NCI-H146 treated with DMSO at 0.1 percent for 48 hours (cell line): ENCODE results near the gene CACNA1C.

Source experiments
- DNase-seq: peaks from one replicate; lab custom pipeline; 2025; ENCODE audit not compliant: unreplicated experiment; lab: John Stamatoyannopoulos, UW

The CACNA1C gene

DNA sequence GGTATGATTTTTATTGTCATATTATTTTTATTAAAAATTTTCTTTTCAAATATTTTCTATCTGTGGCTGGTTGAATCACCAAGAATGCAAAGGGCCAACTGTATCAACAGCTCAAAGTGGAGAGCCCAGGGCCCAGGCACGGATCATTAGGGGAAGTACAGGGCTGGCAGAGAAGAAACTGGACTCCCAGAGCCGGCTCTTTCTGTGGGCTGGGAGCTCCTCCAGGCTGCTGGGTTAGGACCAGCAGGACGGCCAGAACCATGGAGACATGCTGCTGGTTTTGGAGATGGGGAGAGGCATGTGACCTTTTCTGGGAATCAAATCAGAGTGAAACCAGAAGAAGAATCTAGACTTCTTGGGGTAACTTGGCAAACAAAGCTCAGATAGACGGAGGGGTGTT lies 220.5 kb downstream of the CACNA1C start:
- no peak for DNase-seq

DNA sequence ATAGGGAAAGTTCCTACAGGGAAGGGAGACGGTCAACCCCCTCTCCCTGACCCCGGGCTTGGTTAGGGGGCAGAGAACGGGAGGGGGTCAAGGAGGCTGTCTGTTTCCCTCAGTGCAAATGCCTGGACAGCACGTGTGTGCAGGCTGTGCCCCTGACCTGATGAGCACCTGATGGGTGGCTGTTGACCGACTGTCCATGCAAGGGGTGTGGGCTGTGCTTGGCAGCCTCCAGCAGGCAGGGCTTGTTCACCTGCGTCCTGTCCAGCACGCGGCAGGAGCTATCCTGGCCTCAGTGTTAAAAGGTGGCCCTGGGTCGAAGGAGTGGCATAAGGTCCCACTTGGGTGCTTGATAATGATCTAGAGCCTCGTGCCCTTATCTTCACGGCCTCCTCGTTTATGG lies 221.0 kb downstream of the CACNA1C start:
- no peak for DNase-seq

DNA sequence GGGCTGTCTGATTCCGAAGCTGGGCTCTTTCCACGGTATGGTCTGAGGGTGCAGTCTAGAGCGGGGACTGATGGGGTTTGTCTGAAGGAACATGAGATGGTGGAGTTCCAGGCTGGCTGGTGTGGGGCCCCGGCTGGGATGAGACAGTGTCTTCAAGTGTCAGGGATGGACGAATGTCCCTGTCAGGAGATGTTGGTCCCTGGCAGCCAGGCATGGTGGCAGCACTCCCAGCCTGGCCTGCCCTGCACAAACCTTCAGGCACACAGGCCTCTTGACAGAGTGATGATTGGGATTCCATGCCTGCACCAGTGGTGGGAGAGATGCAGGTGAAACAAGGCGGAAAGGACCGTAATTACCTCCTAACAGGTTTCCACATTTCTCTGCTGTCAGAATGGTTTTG lies 221.9 kb downstream of the CACNA1C start:
- DNase-seq = no peak

DNA sequence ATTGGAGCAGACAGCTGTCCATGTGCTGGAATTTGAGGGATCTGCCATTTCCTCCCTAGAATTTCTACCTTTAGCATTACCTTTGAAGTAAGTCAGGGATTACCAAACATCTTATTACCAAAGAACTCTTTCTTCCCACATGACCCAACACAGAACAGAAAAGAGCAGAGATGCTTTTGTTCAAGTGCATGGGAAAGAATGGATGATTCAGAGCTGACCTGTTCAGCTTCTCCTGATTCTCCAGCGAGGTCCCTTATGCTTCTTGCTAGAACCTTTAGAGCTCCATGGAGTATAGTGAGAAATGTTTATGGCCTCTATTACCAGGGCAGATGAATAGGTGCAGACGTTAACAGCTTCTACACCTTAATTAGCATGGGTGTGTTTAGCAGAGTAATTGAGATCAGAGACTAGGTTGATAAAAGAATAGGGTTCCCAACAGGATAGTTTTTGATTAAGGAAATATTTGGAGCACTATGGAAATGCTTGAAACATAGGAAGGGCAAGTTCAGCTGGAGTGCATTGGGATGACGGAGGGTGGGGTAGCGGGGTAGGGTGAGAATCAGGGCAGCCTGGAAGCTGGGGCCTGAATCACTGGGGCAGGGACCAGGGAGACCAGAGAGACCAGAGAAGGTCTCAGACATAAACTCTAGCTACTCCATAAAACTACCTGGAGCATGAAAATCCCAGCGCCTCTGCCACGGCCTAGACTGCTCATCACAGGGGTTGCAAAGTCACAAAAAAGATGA lies 223.7 kb downstream of the CACNA1C start:
- DNase-seq = no peak

DNA sequence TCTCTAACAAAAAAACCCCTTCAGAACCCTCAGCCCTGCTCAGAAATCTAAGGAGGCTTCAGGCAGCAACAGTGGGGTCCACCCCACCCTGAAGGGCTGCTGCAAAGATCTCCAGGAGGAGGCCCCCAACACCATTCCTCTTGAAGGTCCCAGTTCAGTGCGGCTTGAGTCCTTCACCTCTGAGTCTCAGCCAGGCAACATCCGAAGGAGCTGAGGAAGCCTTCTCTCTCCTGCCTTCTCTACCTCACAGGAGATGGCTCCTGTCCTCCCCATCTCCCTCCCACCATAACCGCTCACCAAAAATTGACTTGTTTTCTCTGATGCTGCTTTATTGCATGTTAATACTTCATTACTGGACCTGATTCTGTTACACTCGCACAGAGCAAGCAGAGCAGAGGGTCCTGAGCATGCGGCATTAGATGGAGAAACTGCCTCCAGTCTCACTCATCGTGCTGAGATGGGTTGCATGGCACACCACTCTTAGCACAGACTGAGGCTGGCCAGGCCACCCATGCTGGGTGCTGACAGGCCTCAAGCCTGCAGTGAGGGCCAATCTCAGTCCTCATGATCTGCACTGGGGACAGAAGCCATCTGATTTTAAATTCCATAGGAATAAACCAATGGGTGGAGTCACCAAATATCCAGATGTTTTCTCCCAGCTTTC lies 224.8 kb downstream of the CACNA1C start:
- no peak for DNase-seq

DNA sequence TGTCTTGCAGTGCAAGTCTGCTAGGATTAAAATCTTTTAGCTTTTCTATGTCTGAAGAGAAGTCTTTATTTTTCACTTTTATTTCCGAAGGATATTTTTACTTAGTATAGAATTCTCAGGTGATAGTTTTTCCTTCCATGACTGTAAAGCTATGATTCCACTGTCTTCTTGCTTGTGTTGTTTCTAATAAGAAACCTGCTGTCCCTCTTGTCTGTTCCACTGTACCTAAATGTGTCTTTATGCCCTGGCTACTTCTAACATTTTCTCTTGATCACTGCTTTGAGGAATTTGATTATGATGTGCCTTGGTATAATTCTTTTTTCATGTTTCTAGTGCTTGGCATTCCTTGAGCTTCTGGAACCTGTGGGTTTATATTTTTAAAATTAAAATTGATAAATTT lies 228.7 kb downstream of the CACNA1C start:
- DNase-seq = no peak

DNA sequence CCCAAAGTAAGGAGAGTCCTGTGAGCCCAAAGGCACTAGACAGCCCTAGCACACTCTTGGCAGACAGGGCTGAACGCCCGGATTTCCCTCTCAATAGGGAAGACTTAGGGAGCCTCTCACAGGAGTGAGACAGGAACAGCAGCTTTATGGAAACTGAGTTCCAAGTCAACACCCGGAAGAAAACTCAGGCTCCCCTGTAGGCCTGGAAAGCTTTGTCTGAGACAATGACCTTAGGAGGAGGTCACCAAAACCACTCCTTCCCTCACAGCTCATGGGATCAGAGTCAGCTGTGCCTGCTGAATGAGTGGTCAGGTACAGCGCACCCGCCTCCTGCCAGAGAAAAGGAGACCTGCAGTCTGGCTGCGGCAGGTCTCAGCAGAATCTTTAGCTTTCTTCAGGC lies 229.5 kb downstream of the CACNA1C start:
- DNase-seq = no peak

DNA sequence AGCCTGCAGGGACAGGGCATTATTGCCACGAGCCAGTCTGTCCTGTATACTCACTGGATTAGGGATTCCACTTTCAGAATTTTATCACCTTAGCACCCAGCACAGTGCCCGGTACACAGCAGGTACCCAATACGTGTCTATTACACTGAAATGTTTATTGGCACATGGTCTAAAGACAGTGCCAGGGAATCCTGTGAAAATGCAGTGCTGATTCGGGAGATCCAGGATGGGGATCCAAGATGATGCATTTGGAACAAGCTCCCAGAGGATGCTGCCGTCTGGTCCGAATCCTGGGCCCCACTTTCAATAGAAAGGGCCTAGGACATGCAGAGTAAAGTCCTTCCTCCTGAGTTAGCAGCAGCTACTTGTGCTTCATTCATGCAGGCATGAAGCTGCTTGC lies 230.7 kb downstream of the CACNA1C start:
- no peak for DNase-seq

DNA sequence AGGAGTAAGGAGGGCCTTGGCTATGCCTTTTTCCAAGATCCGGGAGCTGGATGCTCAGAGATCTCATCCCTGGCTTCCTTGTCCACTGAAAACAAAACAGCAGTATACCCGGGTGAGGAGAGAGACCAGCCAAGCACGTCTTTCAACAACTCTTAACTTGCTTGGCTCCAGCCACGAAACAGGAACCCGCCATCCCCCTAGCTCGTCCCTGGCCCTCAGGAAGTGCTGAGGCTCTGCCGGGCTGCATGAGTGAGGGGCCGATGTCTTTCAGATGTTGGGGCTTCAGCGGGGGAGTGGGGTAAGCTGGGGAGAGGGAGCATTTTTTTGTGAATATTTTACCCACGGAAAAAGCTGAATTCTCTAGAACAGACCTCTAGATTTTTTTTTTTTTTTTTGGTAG lies 231.1 kb downstream of the CACNA1C start:
- no peak for DNase-seq

DNA sequence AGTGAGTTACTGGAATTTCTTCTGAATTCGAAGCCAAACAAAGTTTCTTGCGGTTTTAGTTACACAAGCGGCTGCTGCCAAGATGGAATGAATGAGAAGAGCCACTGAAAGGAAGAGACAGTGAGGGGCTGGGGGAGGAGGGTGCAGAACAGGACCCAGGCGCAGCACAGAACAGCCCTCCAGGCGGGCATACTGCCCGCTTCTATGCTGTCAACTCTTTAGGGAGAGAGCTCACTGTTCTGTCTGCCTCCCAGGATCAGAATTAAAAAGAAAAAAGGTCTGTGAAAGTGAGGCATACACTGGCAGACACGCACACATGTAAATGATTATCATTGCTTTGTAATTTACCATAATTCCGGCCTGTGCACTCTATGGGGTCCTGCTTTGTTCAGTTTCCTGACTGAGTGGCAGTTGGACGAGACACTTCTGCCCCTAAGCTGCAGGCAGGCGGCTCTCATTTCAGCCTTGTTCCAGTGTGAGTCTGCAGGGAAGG lies 231.6 kb downstream of the CACNA1C start:
- DNase-seq = no peak

DNA sequence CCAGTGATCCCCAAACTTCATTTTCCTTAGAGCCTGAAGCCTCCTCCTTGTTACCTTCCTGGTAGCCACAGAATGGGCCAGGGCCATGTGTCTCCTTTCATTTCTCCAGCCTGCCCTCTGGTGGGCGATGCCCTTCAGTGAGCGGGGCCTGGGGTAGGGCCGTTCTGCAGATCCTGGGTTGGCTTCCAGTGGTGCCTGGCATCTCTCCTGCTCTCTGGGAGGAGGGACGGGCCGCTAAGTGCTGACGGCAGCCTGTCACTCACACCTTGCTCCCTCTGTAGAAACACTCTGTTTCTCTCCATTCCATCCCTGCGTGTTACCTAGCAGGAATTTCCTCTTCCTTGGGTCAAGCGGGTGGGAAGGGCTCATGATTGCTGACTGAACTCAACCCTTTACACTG lies 232.1 kb downstream of the CACNA1C start:
- no peak for DNase-seq

DNA sequence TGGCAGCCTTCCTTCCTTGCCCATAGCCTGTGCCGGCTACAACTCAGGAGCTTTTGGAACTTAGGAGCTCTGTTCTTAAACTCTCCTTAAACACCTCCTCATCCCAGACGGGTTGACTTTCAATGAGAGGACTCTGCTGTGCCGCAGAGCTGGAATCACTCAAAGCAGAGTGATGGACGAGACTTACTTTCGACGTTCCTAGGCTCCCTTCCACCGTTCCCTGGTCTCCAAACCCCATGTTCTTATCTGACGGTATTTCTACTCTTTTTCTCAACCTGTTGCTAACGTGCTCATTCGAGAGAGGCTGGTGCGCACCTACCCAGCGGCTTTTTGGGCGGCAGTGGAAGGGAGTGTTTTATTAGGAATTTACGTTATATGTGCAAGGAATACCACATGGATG lies 232.7 kb downstream of the CACNA1C start:
- DNase-seq = no peak

DNA sequence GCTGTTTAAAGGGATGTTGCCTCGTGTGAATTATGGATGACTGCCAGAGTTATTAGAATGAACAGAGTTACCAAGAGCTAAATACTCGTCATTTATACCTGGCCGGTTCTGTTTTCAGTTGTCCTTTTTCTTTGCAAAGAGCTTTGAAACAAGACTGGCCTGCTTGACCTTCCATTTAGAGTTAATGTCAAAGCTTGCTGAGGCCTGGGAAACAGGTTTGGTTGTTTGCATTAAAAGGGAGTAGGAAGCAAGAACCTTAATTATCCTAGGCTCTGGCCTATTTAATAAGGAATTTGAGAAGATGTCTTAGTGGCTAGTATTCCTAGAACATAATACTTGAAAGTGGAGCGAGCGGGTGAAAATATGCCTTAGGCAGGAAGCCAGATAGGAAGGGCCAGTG lies 233.3 kb downstream of the CACNA1C start:
- no peak for DNase-seq

DNA sequence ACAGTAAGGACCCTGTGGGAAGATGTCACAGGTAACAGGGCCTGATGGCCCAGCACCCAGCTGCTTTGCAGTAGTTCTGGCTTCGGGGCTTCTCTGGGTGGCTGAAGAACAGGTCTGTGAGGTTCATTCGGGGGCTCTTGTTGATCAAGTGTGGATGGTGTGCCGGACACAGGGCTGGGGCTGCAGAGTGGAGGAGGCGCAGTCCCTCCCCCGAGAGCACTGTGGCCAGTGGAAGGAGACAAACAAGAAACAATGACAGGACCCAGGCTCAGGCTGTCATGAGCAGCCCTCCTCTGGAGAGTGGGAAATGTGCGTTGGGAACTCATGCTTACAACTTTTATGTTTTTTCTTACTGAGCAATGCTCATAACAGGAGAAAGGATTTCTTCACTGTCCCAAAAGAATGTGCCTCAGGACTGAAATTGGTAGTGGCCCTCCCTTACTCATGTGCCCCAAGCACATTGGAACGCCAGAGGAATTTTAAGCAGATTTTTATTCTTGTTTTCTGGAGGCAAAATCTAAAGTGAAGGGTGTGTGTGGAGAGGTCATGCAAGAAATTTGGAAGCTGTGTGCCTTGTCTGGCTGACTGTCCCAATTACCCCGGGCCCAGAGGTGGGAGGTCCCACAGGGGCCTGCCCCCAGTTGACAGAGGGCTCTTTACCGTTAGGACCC lies 233.8 kb downstream of the CACNA1C start:
- DNase-seq = no peak

DNA sequence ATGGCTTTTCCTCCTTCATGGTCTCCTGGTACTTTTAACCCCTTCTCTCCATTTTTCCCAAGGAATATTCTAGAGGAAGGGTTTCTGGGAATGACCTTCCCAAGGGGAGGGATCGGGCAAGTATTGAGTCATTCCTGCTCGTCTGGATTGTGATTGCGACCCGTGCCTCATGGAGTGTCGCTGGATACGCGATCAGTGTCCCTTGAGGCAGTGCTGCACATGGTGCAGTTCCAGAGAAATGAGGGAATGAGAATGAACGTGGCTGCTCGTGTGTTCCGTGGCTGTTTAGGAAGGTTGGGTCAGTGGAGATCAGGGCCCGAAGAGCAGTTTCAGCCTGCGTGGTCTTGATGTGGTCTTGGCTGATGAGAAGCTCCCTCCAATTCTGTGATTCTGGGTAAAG lies 234.4 kb downstream of the CACNA1C start:
- no peak for DNase-seq

DNA sequence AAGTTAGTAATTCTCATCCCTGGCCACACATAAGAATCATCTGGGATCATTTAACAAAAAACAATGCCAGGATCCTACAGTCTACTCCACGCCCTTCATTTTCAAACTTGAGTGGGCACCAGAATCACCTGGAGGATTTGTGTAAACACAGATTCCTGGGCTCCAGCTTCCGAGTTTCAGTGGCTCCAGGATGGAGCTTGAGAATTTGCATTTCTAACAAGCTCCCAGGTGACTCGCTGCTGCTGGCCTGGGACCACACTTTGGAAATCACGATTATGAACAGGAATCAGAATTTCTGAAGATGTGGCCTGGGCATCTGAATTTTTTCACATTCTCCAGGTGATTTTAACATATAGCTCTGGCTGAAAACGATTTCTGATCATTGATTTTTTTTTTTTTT lies 234.8 kb downstream of the CACNA1C start:
- no peak for DNase-seq

DNA sequence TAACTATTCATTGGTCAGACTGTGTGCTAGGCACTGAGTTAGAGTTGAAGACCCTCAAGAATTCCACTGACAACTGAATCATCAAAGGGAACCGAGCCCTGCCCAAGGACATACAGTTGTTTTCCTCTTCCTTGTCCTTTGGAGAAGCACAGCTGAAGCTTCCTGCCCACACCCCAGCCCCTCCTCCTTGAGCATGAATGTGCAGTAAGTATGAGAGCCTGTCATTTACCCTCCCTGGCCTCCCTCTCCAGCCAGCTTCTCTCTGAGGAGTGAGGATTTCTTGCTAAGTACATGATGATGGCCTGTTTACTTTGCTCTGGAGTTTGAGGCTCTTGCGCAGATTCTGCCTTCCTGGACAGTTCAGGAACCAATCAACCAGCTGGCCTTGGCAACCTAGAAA lies 235.2 kb downstream of the CACNA1C start:
- DNase-seq = no peak

DNA sequence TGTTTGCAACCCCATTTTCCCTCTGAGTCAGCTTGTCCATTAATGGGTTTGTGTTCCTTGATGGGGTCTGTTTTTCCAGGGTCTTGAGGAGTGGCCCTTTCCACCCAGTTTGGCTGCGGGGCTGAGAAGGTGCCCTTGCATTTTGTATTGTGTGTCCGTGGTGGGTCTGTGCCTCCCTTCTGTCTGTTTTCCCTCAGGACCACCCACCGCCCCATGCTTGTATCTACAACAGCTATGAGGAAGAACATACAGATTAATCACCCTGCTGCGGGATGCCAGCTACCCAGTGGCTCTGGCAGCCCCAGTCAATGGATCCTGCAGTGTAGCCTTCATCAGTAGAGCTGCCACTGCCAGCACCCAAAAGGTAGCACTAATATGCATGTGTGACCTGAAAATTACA lies 235.7 kb downstream of the CACNA1C start:
- no peak for DNase-seq

DNA sequence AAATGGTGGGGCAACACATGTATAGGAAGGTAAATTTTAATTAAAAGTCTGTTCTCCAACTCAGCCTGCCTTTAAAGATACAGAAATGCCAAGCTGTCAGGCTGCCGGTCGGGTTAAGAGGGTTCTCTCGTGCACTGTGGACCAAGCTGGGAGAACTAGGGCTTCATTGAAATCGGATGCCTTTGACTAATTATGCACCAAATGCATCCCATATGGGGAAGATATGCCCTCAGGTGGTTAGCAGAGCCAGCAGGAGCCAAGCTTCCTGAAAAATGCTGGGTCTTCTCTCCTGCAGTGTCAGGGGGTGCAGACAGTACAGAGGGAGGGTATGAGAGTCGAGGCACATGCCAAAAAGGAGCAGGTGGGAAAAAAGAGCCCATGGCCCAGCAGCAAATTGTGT lies 236.1 kb downstream of the CACNA1C start:
- no peak for DNase-seq

DNA sequence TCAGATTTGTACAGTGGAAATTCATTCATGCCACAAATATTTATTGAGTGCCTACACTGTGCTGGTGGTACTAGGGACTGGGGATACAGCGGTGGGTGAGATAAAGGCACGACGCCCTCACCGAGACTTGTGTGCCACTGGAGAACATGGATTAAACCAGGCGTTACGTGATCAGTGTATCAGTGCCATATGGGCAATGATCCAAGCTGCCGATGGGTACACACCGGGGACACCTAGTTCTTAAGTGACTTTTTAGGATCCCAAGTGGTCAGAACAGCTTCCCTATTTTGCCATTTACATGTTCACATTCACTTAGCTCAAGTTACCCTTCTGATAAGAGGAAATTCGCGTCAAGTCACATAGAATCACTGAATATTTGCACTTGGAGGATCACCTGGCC lies 236.7 kb downstream of the CACNA1C start:
- DNase-seq = no peak

DNA sequence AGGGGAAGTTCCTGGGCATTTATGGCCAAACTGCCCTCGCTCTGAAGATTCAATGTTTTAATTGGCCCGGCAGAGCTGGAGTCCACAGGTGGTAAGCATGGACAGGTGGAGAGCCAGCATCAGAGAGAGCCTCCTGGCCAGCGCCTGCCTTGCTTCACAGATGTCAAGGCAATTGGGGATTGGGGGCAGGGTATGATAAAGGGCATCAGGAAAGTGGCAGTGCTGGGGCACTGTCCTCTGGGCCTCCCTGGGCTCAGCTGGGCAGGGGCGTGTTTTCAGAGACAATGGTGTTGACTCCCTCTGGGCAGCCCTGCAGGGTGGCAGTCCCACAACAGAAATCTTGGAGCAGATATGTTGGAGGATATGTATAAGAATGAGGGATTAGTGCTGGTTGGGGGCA lies 237.3 kb downstream of the CACNA1C start:
- no peak for DNase-seq

DNA sequence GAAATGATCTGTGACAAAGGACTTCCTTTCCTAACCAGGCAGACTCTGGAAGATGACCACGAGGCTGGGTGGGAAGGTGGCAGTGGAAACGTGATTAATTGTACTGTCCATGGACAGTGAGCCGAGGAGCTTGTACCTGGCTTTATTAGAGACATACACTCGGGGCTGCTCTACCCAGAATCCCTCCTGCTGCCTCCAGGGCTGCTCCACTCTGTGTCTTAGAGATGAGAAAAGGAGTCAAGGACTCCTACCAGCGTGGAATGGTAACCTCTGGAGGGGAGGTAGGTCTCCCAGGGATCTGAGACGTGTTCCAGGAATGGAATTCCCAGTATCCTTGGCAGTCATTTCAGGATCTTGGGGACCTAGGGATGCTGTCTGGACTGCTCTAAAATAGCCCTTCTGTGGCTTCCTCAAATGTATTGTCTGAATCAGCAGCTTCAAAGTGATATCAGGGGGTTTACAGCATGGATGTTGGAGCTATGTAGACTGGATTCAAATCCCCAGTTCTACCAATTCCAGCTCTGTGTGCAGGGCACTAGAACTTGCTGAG lies 237.8 kb downstream of the CACNA1C start:
- DNase-seq = no peak
